ENCODE results near the gene NUDT7.

The NUDT7 gene

GRCh38 chr16:77715145-77715544, 7.2 kb upstream of the NUDT7 start:
- no peak for TF ChIP-seq CTCF (IDR thresholded peaks at IDR 0.05; ENCODE audit: borderline replicate concordance, control extremely low read depth, extremely low read depth, insufficient read depth, missing control alignments)
- in situ Hi-C loops (cut with MboI; ENCODE audit: low sequenced_read_pairs, unreplicated experiment) = no loop called here
- DNase-seq (ENCODE audit: low spot score) = no peak

GRCh38 chr16:77721752-77722308, 484 bp upstream of the NUDT7 start:
- DNase-seq (ENCODE audit: low spot score) = no peak
- in situ Hi-C loops (cut with MboI; ENCODE audit: low sequenced_read_pairs, unreplicated experiment) = no loop called here
- TF ChIP-seq CTCF (IDR thresholded peaks at IDR 0.05; ENCODE audit: borderline replicate concordance, control extremely low read depth, extremely low read depth, insufficient read depth, missing control alignments) = no peak

- TF ChIP-seq CTCF (IDR thresholded peaks at IDR 0.05; ENCODE audit: borderline replicate concordance, control extremely low read depth, extremely low read depth, insufficient read depth, missing control alignments) = no peak
- DNase-seq (ENCODE audit: low spot score) = no peak
- in situ Hi-C loops (cut with MboI; ENCODE audit: low sequenced_read_pairs, unreplicated experiment) = no loop called here
These were observed 797 bp downstream of the NUDT7 start for GRCh38 chr16:77723108-77723514.

- in situ Hi-C loops (cut with MboI; ENCODE audit: low sequenced_read_pairs, unreplicated experiment) = no loop called here
- DNase-seq (ENCODE audit: low spot score) = no peak
- no peak for TF ChIP-seq CTCF (IDR thresholded peaks at IDR 0.05; ENCODE audit: borderline replicate concordance, control extremely low read depth, extremely low read depth, insufficient read depth, missing control alignments)
These were observed 1.9 kb downstream of the NUDT7 start for GRCh38 chr16:77724174-77724573.

- TF ChIP-seq CTCF (IDR thresholded peaks at IDR 0.05; ENCODE audit: borderline replicate concordance, control extremely low read depth, extremely low read depth, insufficient read depth, missing control alignments) = no peak
- in situ Hi-C loops (cut with MboI; ENCODE audit: low sequenced_read_pairs, unreplicated experiment) = no loop called here
- no peak for DNase-seq (ENCODE audit: low spot score)
These were observed 7.6 kb downstream of the NUDT7 start for GRCh38 chr16:77729951-77730350.

- DNase-seq (ENCODE audit: low spot score) = no peak
- in situ Hi-C loops (cut with MboI; ENCODE audit: low sequenced_read_pairs, unreplicated experiment) = no loop called here
- TF ChIP-seq CTCF (IDR thresholded peaks at IDR 0.05; ENCODE audit: borderline replicate concordance, control extremely low read depth, extremely low read depth, insufficient read depth, missing control alignments) = no peak
These were observed 10.1 kb downstream of the NUDT7 start for GRCh38 chr16:77732241-77732946.

Data from GM13976 (cell line).